Upper lobe of left lung (tissue), 4 donors: Measurements from ENCODE around the gene CRLF2.

ENCODE experiments used
- CTCF ChIP-seq, 6 experiments: fragments of 450-650 bp in 4 of 6; fragments of 200-600 bp in 2 of 6; sonication (generic) in 2 of 6; IDR thresholded peaks; one replicate each; pipeline ENCODE4 v1.5.1; 2016 to 2019; ENCODE audit warnings: antibody characterized with exemption in 6 of 6
- POLR2AphosphoS5 ChIP-seq, 2 donors: sonication (generic); formaldehyde crosslinking; IDR thresholded peaks; one replicate each; pipeline ENCODE4 v1.5.1; 2017; ENCODE audit warnings: antibody characterized with exemption in 2 of 2

GRCh38 chrX:1159548-1159947 is 52.9 kb downstream of the CRLF2 start:
- TF ChIP-seq CTCF (IDR thresholded peaks at IDR 0.05), result no peak
- no peak for TF ChIP-seq POLR2AphosphoS5 (IDR thresholded peaks at IDR 0.05)
